Hepatocyte (in vitro differentiated cells): ENCODE results near the gene GRM4. TPM values are rescaled to one million over a fixed set of nuclear protein-coding genes. Genes with fewer than 3 reads are reported as not detected.

ENCODE experiments used
- DNase-seq: peaks from one replicate; pipeline ENCODE4 v3.0.0-alpha.2; 2016; ENCODE audit warnings: low spot score
- H2AFZ ChIP-seq: fragments of 200-600 bp; sonication (generic); 2 replicates; pipeline ENCODE4 v1.6.0; 2016; ENCODE audit warnings: antibody characterized with exemption, mild to moderate bottlenecking
- H3K27ac ChIP-seq: fragments of 200-600 bp; sonication (generic); 2 replicates; pipeline ENCODE4 v1.5.1; 2016; ENCODE audit warnings: mild to moderate bottlenecking
- H3K27me3 ChIP-seq: fragments of 200-600 bp; sonication (generic); 2 replicates; pipeline ENCODE4 v1.6.1; 2016
- H3K36me3 ChIP-seq: fragments of 200-600 bp; sonication (generic); replicated peaks from 2 replicates; pipeline ENCODE4 v1.5.1; 2016; ENCODE audit warnings: low read depth; ENCODE audit not compliant: insufficient read depth
- H3K4me1 ChIP-seq: fragments of 200-600 bp; sonication (generic); 2 replicates; pipeline ENCODE4 v1.5.1; 2016; ENCODE audit warnings: mild to moderate bottlenecking, moderate library complexity; ENCODE audit not compliant: insufficient read depth
- H3K4me2 ChIP-seq: fragments of 200-600 bp; sonication (generic); 2 replicates; pipeline ENCODE4 v1.6.0; 2016
- H3K4me3 ChIP-seq: fragments of 200-600 bp; sonication (generic); 2 replicates; pipeline ENCODE4 v1.5.1; 2016; ENCODE audit warnings: mild to moderate bottlenecking
- H3K79me2 ChIP-seq: fragments of 200-600 bp; sonication (generic); 2 replicates; pipeline ENCODE4 v1.6.0; 2017; ENCODE audit warnings: mild to moderate bottlenecking
- H3K9me2 ChIP-seq: fragments of 200-600 bp; sonication (generic); replicated peaks from 2 replicates; pipeline ENCODE4 v1.6.0; 2017; ENCODE audit warnings: mild to moderate bottlenecking; ENCODE audit not compliant: insufficient read depth
- H3K9me3 ChIP-seq: fragments of 200-600 bp; sonication (generic); 2 replicates; pipeline ENCODE4 v1.5.1; 2016; ENCODE audit warnings: low read depth, mild to moderate bottlenecking
- H4K20me1 ChIP-seq: fragments of 200-600 bp; sonication (generic); 2 replicates; pipeline ENCODE4 v1.6.0; 2016; ENCODE audit warnings: mild to moderate bottlenecking; ENCODE audit not compliant: insufficient read depth, poor library complexity, severe bottlenecking
- EZH2 ChIP-seq: fragments of 200-600 bp; sonication (generic); IDR thresholded peaks from 2 replicates; pipeline ENCODE4 v1.6.1; 2016; ENCODE audit warnings: antibody characterized with exemption, mild to moderate bottlenecking, borderline replicate concordance
- EZH2phosphoT487 ChIP-seq: fragments of 200-600 bp; sonication (generic); IDR thresholded peaks from one replicate; pipeline ENCODE4 v1.6.1; 2018; ENCODE audit warnings: antibody characterized with exemption, mild to moderate bottlenecking, low read depth, moderate library complexity; ENCODE audit not compliant: unreplicated experiment, severe bottlenecking
- WGBS: methylation state at CpG from one replicate; pipeline ENCODE4 v1.1.6; 2016; ENCODE audit warnings: low lambda C conversion rate; ENCODE audit errors: missing lambda C conversion rate; 5-methylcytosine and 5-hydroxymethylcytosine counted together
- polyA plus RNA-seq: library from polyadenylated mRNA; unstranded; fragments of >200 nt; fragmentation: Nextera tagmentation; extraction: Ambion mirVana; gene quantifications from 2 replicates; pipeline ENCODE4 v1.2.1, GENCODE V29; 2016
- total RNA-seq: library from RNA; depleted of rRNA; stranded (reverse); fragments of >200 nt; gene quantifications from 2 replicates; pipeline ENCODE4 v1.2.3, GENCODE V29; 2014
- TF ChIP-seq, protein P1 (sequence below): fragments of 200-600 bp; sonication (generic); IDR thresholded peaks from 2 replicates; pipeline ENCODE4 v1.5.1; 2016; ENCODE audit warnings: antibody characterized with exemption, mild to moderate bottlenecking; ENCODE audit not compliant: poor library complexity

GRM4 gene
- total and polyA plus RNA-seq, 2 experiments from 2014 or later = 0.03 TPM; not detected in 1

DNA sequence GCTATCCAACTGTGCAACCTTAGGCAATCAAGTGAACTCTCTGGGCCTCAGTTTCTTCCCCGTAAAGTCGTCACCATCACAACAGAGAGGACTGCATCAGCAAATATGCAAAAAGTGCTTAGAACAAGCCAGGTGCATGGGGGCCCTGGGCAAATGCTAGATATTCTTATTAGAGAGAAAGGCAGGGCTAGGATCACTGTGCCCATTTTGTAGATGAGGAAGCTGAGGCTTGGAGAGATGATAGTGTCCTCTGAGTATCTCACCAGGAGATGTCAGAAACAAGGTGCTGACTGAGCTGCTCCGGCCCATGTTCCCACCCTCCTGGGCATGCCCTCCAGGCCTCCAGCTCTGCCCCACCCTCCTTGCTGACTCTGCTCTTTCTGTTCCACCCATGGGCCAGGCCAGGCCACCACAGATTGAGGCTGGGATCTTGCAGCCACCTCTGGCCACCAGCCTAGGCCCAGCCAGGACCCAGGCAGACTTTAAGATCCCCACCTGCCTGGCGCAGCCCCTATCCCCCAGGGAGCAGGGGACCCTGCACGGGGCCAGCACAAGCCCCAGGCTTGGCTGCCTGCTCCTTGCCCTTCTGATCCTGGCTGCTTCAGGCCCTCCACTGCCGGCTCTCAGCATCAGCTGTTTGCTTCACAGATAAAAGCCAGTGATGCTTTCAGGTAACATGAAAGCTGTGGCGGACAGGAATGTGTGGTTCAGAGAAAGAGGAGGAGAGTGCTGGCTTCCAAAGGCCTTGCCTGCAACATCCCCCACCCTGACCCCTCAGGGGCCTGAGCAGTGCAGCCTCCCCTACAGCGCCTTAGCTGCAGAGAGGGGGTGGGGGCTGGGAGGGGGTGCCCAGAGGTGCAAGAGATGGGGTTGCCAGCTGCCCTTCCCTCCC is 47.6 kb downstream of the GRM4 start:
- no peaks in the 10 kb centered on the region for H3K27me3 ChIP-seq
- no peak overlapping the region for H3K4me3 ChIP-seq
- no peak overlapping the region for H2AFZ ChIP-seq

DNA sequence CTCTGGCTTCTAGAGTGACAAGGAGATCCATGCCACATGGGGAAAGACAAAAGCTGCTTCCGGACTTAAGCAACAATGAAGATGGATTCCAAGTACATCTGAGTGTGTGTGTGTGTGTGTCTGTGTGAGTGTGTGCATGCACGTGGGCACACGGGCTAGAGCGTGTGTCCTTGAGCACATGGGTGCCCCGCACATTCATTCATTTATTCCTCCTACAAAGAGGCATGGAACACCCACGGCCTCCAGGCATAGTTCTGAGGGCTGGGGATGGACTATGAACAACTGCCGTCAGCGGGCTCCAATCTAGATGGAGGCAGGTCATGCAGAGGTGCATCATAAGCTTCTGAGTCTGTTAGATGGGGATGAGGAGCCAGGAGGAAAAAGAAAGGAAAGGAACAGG is 49.1 kb downstream of the GRM4 start:
- Histone ChIP-seq H3K9me3 (no peaks in the 10 kb centered on the region), H3K36me3 (no peaks in the 10 kb centered on the region), H3K27me3 (no peaks in the 10 kb centered on the region), H4K20me1 (no peaks in the 10 kb centered on the region), H2AFZ (no peak overlapping the region), H3K27ac (no peak overlapping the region), H3K4me1 (no peaks in the 10 kb centered on the region), H3K4me3 (no peak overlapping the region), H3K79me2 (no peaks in the 10 kb centered on the region), H3K4me2 (no peak overlapping the region), H3K9me2 (no peaks in the 10 kb centered on the region)
- TF ChIP-seq, protein P1, sequence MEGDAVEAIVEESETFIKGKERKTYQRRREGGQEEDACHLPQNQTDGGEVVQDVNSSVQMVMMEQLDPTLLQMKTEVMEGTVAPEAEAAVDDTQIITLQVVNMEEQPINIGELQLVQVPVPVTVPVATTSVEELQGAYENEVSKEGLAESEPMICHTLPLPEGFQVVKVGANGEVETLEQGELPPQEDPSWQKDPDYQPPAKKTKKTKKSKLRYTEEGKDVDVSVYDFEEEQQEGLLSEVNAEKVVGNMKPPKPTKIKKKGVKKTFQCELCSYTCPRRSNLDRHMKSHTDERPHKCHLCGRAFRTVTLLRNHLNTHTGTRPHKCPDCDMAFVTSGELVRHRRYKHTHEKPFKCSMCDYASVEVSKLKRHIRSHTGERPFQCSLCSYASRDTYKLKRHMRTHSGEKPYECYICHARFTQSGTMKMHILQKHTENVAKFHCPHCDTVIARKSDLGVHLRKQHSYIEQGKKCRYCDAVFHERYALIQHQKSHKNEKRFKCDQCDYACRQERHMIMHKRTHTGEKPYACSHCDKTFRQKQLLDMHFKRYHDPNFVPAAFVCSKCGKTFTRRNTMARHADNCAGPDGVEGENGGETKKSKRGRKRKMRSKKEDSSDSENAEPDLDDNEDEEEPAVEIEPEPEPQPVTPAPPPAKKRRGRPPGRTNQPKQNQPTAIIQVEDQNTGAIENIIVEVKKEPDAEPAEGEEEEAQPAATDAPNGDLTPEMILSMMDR = no peak
- TF ChIP-seq EZH2 (no peak), EZH2phosphoT487 (no peak)
- WGBS = 75% methylated on average over 8 of the region's 8 CpGs
- no peak for DNase-seq

More for the DNA sequence above, 47.6 kb downstream of the GRM4 start:
- 71% methylated on average over 8 of the region's 8 CpGs for WGBS
- Histone ChIP-seq H3K4me2 (no peak overlapping the region), H3K9me2 (no peaks in the 10 kb centered on the region), H3K36me3 (no peaks in the 10 kb centered on the region), H3K4me1 (no peaks in the 10 kb centered on the region), H3K9me3 (no peaks in the 10 kb centered on the region), H3K27ac (no peak overlapping the region), H3K79me2 (no peaks in the 10 kb centered on the region), H4K20me1 (no peaks in the 10 kb centered on the region)
- DNase-seq = no peak
- no peak for TF ChIP-seq EZH2
- TF ChIP-seq EZH2phosphoT487 = no peak
- TF ChIP-seq, protein P1 = no peak

GRCh38 chr6:34096193-34096592 is 49.7 kb downstream of the GRM4 start:
- H3K27ac ChIP-seq = no peak overlapping the region

More at GRCh38 chr6:34096193-34096592, 49.7 kb downstream of the GRM4 start:
- Histone ChIP-seq H3K9me2 (no peaks in the 10 kb centered on the region), H3K27me3 (no peaks in the 10 kb centered on the region), H3K79me2 (no peaks in the 10 kb centered on the region), H3K36me3 (no peaks in the 10 kb centered on the region), H3K4me3 (no peak overlapping the region), H3K9me3 (no peaks in the 10 kb centered on the region), H3K4me1 (no peaks in the 10 kb centered on the region), H3K4me2 (no peak overlapping the region), H4K20me1 (no peaks in the 10 kb centered on the region), H2AFZ (no peak overlapping the region)
- TF ChIP-seq, protein P1 = no peak
- TF ChIP-seq EZH2 = no peak
- no peak for TF ChIP-seq EZH2phosphoT487
- no peak for DNase-seq
- 59% methylated on average over 5 of the region's 5 CpGs for WGBS
